LNCAP (cell line): ENCODE results near the gene PEX1.

Source experiments
- CTCF ChIP-seq: fragments of 450-650 bp; IDR thresholded peaks from 2 replicates; pipeline ENCODE4 v1.5.1; 2017; ENCODE audit warnings: mild to moderate bottlenecking

PEX1 gene

GRCh38 chr7:92557249-92557648, 28.9 kb upstream of the PEX1 start:
- TF ChIP-seq CTCF = no peak

- no peak for TF ChIP-seq CTCF
These were observed 21.9 kb upstream of the PEX1 start for GRCh38 chr7:92550194-92550593.

- no peak for TF ChIP-seq CTCF
These were observed 19.3 kb upstream of the PEX1 start for GRCh38 chr7:92547579-92547978.

- no peak for TF ChIP-seq CTCF
These were observed 18.7 kb upstream of the PEX1 start for GRCh38 chr7:92546856-92547497.

GRCh38 chr7:92534572-92534971, 6.3 kb upstream of the PEX1 start:
- TF ChIP-seq CTCF = no peak

- TF ChIP-seq CTCF = no peak
These were observed 591 bp upstream of the PEX1 start for GRCh38 chr7:92528958-92529264.

- no peak for TF ChIP-seq CTCF
These were observed 776 bp downstream of the PEX1 start for GRCh38 chr7:92527300-92528187.
